Activated B cell treated with CpG ODN at 0.5 μM for 24 hours (primary cell): ENCODE results near the gene P2RY6. TPM values are rescaled to one million over a fixed set of nuclear protein-coding genes. Genes with fewer than 3 reads are reported as not detected.

Source experiments
- ATAC-seq: fragments of 200-7000 bp; cut with Tn5 transposase; one replicate; pipeline ENCODE4 v1.10.0; 2021; ENCODE audit warnings: low read depth, mild to moderate bottlenecking, moderate library complexity
- CTCF ChIA-PET: fragments of 350-600 bp; sonication (Branson Sonifier 250); formaldehyde crosslinking; loops from one replicate; lab custom pipeline; 2021; ENCODE audit warnings: antibody characterized with exemption; lab: Charles Lee
- POLR2A ChIA-PET: fragments of 350-600 bp; sonication (Branson Sonifier 250); formaldehyde crosslinking; loops from one replicate; lab custom pipeline; 2021; ENCODE audit warnings: antibody characterized with exemption; lab: Charles Lee
- DNase-seq: peaks from one replicate; pipeline ENCODE4 v3.0.0; 2022
- H3K27ac Mint-ChIP-seq: one replicate; pipeline ENCODE4 v1.8.0; 2020; ENCODE audit warnings: mixed read lengths
- H3K27me3 Mint-ChIP-seq: one replicate; pipeline ENCODE4 v1.8.0; 2021; ENCODE audit warnings: mixed read lengths
- H3K36me3 Mint-ChIP-seq: one replicate; pipeline ENCODE4 v1.8.0; 2021; ENCODE audit warnings: low read depth, mixed read lengths
- H3K4me1 Mint-ChIP-seq: one replicate; pipeline ENCODE4 v1.8.0; 2021; ENCODE audit warnings: mixed read lengths
- H3K4me3 Mint-ChIP-seq: one replicate; pipeline ENCODE4 v1.8.0; 2020; ENCODE audit warnings: mild to moderate bottlenecking, mixed read lengths
- H3K9me3 Mint-ChIP-seq: one replicate; pipeline ENCODE4 v1.8.0; 2020; ENCODE audit warnings: mixed read lengths
- intact Hi-C: fragments of 100-400 bp; cut with micrococcal nuclease; formaldehyde crosslinking; loops from one replicate; pipeline ENCODE4 v1.15.1; 2024
- total RNA-seq: library from RNA; stranded (reverse); gene quantifications from 2 replicates; pipeline ENCODE4 v1.2.3, GENCODE V29; 2022
- TF ChIP-seq, protein P1 (sequence below): fragments of 200-600 bp; IDR thresholded peaks from one replicate; pipeline ENCODE4 v1.8.0; 2022; ENCODE audit warnings: antibody characterized with exemption, mild to moderate bottlenecking

Gene P2RY6
- total RNA-seq, 1 donor from 2014 or later, result 0.22 TPM

DNA sequence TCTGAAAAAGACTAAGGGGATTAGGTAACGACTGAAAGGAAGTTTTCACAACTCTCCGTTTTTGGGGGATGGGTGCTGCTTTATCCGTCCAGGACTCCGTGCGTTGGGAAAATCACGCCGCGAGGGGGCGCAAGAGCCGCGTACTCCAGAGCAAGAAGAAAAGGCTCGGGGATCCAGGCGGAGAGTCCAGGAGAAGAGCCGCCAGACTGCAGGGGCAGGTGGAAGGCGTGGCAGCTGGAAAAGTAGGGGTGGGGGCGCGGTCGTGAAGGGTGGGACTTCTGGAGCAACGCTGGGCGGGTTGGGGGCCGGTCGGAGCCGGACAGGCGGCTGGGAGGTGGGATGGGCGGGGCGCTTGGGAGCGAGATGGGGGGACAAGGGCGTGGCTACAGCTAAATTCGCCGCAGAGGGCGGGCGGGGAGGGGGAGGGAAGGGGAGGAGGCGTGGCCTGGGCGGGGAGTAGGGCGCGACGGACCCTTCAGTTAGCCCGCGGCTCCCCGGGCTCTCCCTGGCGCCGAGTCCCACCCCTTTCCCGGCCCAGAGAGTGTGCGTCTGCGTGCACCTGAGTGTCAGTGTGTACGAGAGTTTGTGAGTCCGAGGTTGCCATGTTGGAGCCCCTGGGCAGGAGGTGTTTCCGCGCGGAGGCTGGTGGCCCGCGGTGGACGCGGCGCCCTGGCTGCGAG, 35.3 kb downstream of the P2RY6 start:
- no peaks in the 10 kb centered on the region for H3K9me3 Mint-ChIP-seq
- TF ChIP-seq, protein P1, sequence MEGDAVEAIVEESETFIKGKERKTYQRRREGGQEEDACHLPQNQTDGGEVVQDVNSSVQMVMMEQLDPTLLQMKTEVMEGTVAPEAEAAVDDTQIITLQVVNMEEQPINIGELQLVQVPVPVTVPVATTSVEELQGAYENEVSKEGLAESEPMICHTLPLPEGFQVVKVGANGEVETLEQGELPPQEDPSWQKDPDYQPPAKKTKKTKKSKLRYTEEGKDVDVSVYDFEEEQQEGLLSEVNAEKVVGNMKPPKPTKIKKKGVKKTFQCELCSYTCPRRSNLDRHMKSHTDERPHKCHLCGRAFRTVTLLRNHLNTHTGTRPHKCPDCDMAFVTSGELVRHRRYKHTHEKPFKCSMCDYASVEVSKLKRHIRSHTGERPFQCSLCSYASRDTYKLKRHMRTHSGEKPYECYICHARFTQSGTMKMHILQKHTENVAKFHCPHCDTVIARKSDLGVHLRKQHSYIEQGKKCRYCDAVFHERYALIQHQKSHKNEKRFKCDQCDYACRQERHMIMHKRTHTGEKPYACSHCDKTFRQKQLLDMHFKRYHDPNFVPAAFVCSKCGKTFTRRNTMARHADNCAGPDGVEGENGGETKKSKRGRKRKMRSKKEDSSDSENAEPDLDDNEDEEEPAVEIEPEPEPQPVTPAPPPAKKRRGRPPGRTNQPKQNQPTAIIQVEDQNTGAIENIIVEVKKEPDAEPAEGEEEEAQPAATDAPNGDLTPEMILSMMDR, result no peak
- ATAC-seq, result peak; percentile 73
- intact Hi-C loops, result loop anchor here (1.0 to 5.0 kb wide), 4 partner anchors 12 to 354 kb away; partner anchors contain the start of gene RELT
- DNase-seq, result peak; percentile 85
- ChIA-PET POLR2A (interaction anchor here (0.5 to 1.9 kb wide), 13 partner anchors 10 to 577 kb away, joined by 3 to 7 read pairs (median 4); no protein-coding TSS in a partner anchor), CTCF (interaction anchor here (0.6 to 5.6 kb wide), 13 partner anchors 9 to 352 kb away, joined by 3 to 63 read pairs (median 4); no protein-coding TSS in a partner anchor)
- peak overlapping the region; percentile 93 for H3K4me3 Mint-ChIP-seq
- H3K27ac Mint-ChIP-seq, result no peak overlapping the region
- H3K36me3 Mint-ChIP-seq, result no peaks in the 10 kb centered on the region
- peaks cover 8% of the 10 kb centered on the region for H3K27me3 Mint-ChIP-seq
- peaks cover 11% of the 10 kb centered on the region for H3K4me1 Mint-ChIP-seq

DNA sequence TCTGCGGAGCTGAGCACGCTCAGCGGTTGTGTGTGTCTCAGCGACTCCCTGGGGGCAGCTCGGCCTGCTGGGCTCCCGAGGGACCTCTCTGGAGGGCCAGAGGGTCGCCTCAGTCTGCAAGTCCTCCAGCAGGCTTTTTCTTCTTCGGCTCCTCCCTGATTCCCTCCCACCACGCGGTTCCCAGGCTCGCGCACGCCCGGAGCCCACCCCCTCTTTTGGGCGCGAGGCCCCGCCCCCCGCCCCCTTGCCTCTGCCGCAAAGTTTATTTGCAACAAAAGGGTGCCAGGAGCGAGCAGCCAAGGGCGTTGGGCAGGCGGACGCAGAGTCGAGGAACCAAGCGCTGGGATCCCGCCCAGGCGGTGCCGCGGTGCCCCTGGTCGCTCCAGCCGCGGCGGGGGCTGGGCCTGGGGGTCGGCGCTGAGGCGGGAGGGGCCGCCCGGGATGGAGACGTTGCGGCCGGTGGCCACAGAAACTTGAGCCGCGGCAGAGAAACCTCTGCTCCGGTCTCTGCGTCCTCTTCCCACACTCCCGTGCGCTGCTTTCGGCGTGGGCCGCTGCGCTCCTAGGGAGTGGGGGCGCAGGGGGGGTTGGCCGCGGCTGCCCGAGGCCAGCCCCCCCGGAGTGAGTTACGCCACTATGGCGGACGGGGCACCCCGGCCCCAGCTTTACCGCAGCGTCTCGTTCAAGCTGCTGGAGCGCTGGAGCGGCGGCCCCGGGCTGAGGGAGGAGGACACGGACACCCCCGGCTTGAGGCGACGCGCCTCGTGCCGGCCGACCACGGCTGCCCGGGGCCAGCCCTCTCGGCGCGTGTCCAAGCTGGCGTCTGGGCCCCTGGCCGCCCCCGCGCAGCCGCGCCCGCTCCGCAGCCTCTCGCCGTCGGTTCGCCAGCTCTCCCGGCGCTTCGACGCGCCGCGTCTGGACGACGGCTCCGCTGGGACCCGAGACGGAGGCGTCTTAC, 36.1 kb downstream of the P2RY6 start, which contains the start of gene ARHGEF17:
Gene ARHGEF17 (plus strand): TSS at position 274 of the 958 bp plus-strand sequence. CDS start 363 bp downstream, at position 637.
- no peaks in the 10 kb centered on the region for H3K9me3 Mint-ChIP-seq
- no peaks in the 10 kb centered on the region for H3K36me3 Mint-ChIP-seq
- H3K27ac Mint-ChIP-seq, result no peak within 1 kb of the TSS
- peak; percentile 36 for DNase-seq
- ATAC-seq, result peak; percentile 69
- intact Hi-C loops, result loop anchor here (5.0 kb wide), 1 partner anchor 69 kb away; the partner anchor contains the start of gene RELT
- H3K27me3 Mint-ChIP-seq, result peaks cover 5% of the 10 kb centered on the region
- H3K4me1 Mint-ChIP-seq, result peaks cover 11% of the 10 kb centered on the region
- TF ChIP-seq, protein P1, result no peak
- H3K4me3 Mint-ChIP-seq, result peak within 1 kb of the TSS; percentile 93
- ChIA-PET CTCF (interaction anchor here (0.7 to 5.6 kb wide), 8 partner anchors 10 to 353 kb away, joined by 3 to 63 read pairs (median 4); no protein-coding TSS in a partner anchor), POLR2A (interaction anchor here (0.5 to 1.9 kb wide), 5 partner anchors 10 to 28 kb away, joined by 3 to 7 read pairs (median 5); no protein-coding TSS in a partner anchor)

DNA sequence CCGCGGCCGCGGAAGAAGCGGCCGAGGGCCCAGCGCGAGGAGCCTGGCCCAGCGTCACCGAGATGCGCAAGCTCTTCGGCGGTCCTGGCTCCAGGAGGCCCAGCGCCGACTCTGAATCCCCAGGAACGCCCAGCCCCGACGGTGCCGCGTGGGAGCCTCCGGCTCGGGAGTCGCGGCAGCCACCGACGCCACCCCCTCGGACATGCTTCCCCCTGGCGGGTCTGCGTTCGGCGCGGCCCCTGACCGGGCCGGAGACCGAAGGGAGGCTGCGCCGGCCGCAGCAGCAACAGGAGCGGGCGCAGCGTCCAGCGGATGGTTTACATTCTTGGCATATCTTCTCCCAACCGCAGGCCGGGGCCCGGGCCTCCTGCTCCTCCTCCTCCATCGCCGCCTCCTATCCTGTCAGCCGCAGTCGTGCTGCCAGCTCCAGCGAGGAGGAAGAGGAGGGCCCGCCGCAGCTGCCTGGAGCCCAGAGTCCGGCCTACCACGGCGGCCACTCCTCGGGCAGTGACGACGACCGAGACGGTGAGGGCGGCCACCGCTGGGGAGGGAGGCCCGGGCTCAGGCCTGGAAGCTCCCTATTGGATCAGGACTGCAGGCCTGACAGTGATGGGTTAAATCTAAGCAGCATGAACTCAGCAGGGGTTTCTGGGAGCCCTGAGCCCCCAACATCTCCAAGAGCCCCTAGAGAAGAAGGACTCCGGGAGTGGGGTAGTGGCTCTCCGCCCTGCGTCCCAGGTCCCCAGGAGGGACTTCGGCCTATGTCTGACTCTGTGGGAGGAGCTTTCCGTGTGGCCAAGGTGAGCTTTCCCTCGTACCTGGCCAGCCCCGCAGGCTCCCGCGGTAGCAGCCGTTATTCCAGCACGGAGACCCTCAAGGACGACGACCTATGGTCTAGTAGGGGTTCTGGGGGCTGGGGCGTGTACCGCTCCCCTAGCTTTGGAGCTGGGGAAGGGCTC, 37.1 kb downstream of the P2RY6 start:
- Mint-ChIP-seq H3K4me3 (no peak overlapping the region), H3K36me3 (no peaks in the 10 kb centered on the region), H3K27me3 (peaks cover 5% of the 10 kb centered on the region), H3K4me1 (peaks cover 11% of the 10 kb centered on the region), H3K27ac (no peak overlapping the region), H3K9me3 (no peaks in the 10 kb centered on the region)
- CTCF ChIA-PET, result interaction anchor here (0.7 to 5.6 kb wide), 2 partner anchors 27 to 352 kb away, joined by 3 to 63 read pairs; no protein-coding TSS in a partner anchor
- intact Hi-C loops, result loop anchor here (5.0 kb wide), 1 partner anchor 68 kb away; the partner anchor contains the start of gene RELT
- POLR2A ChIA-PET, result interaction anchor here (0.6 to 0.8 kb wide), 3 partner anchors 16 to 68 kb away, joined by 3 to 5 read pairs (median 4); no protein-coding TSS in a partner anchor
- DNase-seq, result no peak
- TF ChIP-seq, protein P1, result no peak
- no peak for ATAC-seq

DNA sequence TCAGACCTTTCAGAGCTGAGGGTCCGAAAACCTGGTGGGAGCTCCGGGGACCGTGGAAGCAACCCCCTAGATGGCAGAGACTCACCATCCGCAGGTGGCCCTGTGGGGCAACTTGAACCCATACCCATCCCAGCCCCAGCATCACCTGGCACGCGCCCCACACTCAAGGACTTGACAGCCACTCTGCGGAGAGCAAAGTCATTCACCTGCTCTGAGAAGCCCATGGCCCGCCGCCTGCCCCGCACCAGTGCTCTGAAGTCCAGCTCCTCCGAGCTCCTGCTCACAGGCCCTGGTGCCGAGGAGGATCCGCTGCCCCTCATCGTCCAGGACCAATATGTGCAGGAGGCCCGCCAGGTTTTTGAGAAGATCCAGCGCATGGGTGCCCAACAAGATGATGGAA, 37.9 kb downstream of the P2RY6 start:
- TF ChIP-seq, protein P1, result no peak
- H3K4me1 Mint-ChIP-seq, result peaks cover 11% of the 10 kb centered on the region
- ChIA-PET CTCF (interaction anchor here (5.6 kb wide), 1 partner anchor 26 kb away, joined by 63 read pairs; no protein-coding TSS in a partner anchor), POLR2A (interaction anchor here (0.6 kb wide), 1 partner anchor 17 kb away, joined by 4 read pairs; no protein-coding TSS in a partner anchor)
- no peaks in the 10 kb centered on the region for H3K36me3 Mint-ChIP-seq
- no peak overlapping the region for H3K27ac Mint-ChIP-seq
- ATAC-seq (no peak), DNase-seq (no peak)
- intact Hi-C loops, result no loop called here
- no peaks in the 10 kb centered on the region for H3K9me3 Mint-ChIP-seq
- peaks cover 5% of the 10 kb centered on the region for H3K27me3 Mint-ChIP-seq
- H3K4me3 Mint-ChIP-seq, result no peak overlapping the region
